Measurements from ENCODE around the gene PFDN1. TPM values are rescaled to one million over a fixed set of nuclear protein-coding genes. Genes with fewer than 3 reads are reported as not detected.

The PFDN1 gene
- total RNA-seq, 3 donors from 2014 or later (not counting 1 experiment from before 2014, with no cell fraction given): 28.0 to 39.1 (median 37.6) TPM

GRCh38 chr5:140236891-140237598 lies 65.9 kb downstream of the PFDN1 start:
- Mint-ChIP-seq H3K27me3 (ENCODE audit: low read depth in 2 of 2) (peaks cover 0 to 3% of the 10 kb centered on the region in 2 donors), H3K36me3 (no peaks in the 10 kb centered on the region), H3K27ac (no peak overlapping the region), H3K4me3 (no peak overlapping the region), H3K4me1 (no peaks in the 10 kb centered on the region), H3K9me3 (no peaks in the 10 kb centered on the region)
- intact Hi-C loops (cut with micrococcal nuclease): no loop called here
- no peaks in the 10 kb centered on the region for H3K27me3 ChIP-seq (ENCODE audit: control insufficient read depth, insufficient read depth, low read length)
- no peaks in the 10 kb centered on the region for H3K36me3 ChIP-seq (ENCODE audit: control insufficient read depth, insufficient read depth, low read length)
- H3K4me1 ChIP-seq (ENCODE audit: control insufficient read depth, insufficient read depth, low read length): no peaks in the 10 kb centered on the region
- H3K27ac ChIP-seq (ENCODE audit: low read length): no peak overlapping the region
- no peak for DNase-seq
- 87% methylated on average over 5 of the region's 6 CpGs for WGBS (ENCODE audit: insufficient coverage)
- TF ChIP-seq CTCF (IDR thresholded peaks at IDR 0.05): no peak
- no peak for ATAC-seq
- H3K4me3 ChIP-seq (ENCODE audit: low read length): no peak overlapping the region
- no peaks in the 10 kb centered on the region for H3K9me3 ChIP-seq (ENCODE audit: control insufficient read depth, insufficient read depth, low read length)

- no peak for TF ChIP-seq CTCF (IDR thresholded peaks at IDR 0.05)
- Mint-ChIP-seq H3K27ac (no peak overlapping the region), H3K36me3 (no peaks in the 10 kb centered on the region), H3K9me3 (no peaks in the 10 kb centered on the region), H3K4me3 (no peak overlapping the region), H3K4me1 (no peaks in the 10 kb centered on the region), H3K27me3 (ENCODE audit: low read depth in 2 of 2) (peaks cover 0 to 9% of the 10 kb centered on the region in 2 donors)
- no peak for ATAC-seq
- Histone ChIP-seq H3K27ac (ENCODE audit: low read length) (no peak overlapping the region), H3K4me1 (ENCODE audit: control insufficient read depth, insufficient read depth, low read length) (no peaks in the 10 kb centered on the region), H3K4me3 (ENCODE audit: low read length) (no peak overlapping the region), H3K36me3 (ENCODE audit: control insufficient read depth, insufficient read depth, low read length) (no peaks in the 10 kb centered on the region), H3K27me3 (ENCODE audit: control insufficient read depth, insufficient read depth, low read length) (no peaks in the 10 kb centered on the region), H3K9me3 (ENCODE audit: control insufficient read depth, insufficient read depth, low read length) (no peaks in the 10 kb centered on the region)
- 72% methylated on average over 8 of the region's 11 CpGs for WGBS (ENCODE audit: insufficient coverage)
- intact Hi-C loops (cut with micrococcal nuclease): no loop called here
- DNase-seq: no peak
Observed at GRCh38 chr5:140235791-140236551, 66.9 kb downstream of the PFDN1 start.

GRCh38 chr5:140234377-140234989 lies 68.4 kb downstream of the PFDN1 start:
- H3K9me3 ChIP-seq (ENCODE audit: control insufficient read depth, insufficient read depth, low read length): no peaks in the 10 kb centered on the region
- no peak for DNase-seq
- Mint-ChIP-seq H3K4me3 (no peak overlapping the region), H3K27ac (no peak overlapping the region), H3K9me3 (no peaks in the 10 kb centered on the region), H3K27me3 (ENCODE audit: low read depth in 2 of 2) (peaks cover 0 to 9% of the 10 kb centered on the region in 2 donors), H3K36me3 (no peaks in the 10 kb centered on the region), H3K4me1 (no peaks in the 10 kb centered on the region)
- no peak for TF ChIP-seq CTCF (IDR thresholded peaks at IDR 0.05)
- 85% methylated on average over 4 of the region's 4 CpGs for WGBS (ENCODE audit: insufficient coverage)
- H3K36me3 ChIP-seq (ENCODE audit: control insufficient read depth, insufficient read depth, low read length): no peaks in the 10 kb centered on the region
- ATAC-seq: no peak
- H3K27ac ChIP-seq (ENCODE audit: low read length): no peak overlapping the region
- no peak overlapping the region for H3K4me3 ChIP-seq (ENCODE audit: low read length)
- H3K4me1 ChIP-seq (ENCODE audit: control insufficient read depth, insufficient read depth, low read length): no peaks in the 10 kb centered on the region
- intact Hi-C loops (cut with micrococcal nuclease): no loop called here
- no peaks in the 10 kb centered on the region for H3K27me3 ChIP-seq (ENCODE audit: control insufficient read depth, insufficient read depth, low read length)
